GM21360 (cell line): ENCODE measurements around the gene RNASE12.
"Not testable (repeated sequence)": the region's sequence is repeated elsewhere in the genome, so short reads cannot be mapped to it uniquely, and the experiment has no call there.

ENCODE experiments used
- ATAC-seq: cut with Tn5 transposase; IDR thresholded peaks from one replicate; pipeline ENCODE4 v1.9.1; 2021; ENCODE audit warnings: mild to moderate bottlenecking, moderate library complexity; ENCODE audit not compliant: unreplicated experiment

RNASE12 gene

GRCh38 chr14:20583142-20583541 is 8.0 kb downstream of the RNASE12 start:
- ATAC-seq: no peak

- ATAC-seq: no peak
Observed at GRCh38 chr14:20580242-20580641, 10.9 kb downstream of the RNASE12 start.

GRCh38 chr14:20578784-20579502 is 12.2 kb downstream of the RNASE12 start:
- ATAC-seq: no peak

GRCh38 chr14:20578325-20578724 is 12.9 kb downstream of the RNASE12 start:
- ATAC-seq: no peak

- ATAC-seq: not testable (repeated sequence)
Observed at GRCh38 chr14:20572382-20572990, 18.7 kb downstream of the RNASE12 start.

DNA sequence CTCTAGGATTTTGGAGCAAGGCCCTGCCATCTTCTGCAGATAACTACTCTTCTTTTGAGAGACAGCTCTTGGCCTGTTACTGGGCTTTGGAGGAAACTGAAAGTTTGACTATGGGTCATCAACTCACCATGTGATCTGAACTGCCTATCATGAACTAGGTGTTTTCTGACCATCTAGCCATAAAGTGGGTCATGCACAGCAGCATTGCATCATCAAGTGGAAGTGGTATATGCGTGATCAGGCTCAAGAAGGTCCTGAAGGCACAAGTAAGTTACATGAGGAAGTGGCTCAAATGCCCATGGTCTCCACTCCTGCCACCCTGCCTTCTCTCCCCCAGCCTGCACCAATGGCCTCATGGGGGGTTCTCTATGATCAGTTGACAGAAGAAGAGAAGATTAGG is 20.5 kb downstream of the RNASE12 start:
- not testable (repeated sequence) for ATAC-seq

DNA sequence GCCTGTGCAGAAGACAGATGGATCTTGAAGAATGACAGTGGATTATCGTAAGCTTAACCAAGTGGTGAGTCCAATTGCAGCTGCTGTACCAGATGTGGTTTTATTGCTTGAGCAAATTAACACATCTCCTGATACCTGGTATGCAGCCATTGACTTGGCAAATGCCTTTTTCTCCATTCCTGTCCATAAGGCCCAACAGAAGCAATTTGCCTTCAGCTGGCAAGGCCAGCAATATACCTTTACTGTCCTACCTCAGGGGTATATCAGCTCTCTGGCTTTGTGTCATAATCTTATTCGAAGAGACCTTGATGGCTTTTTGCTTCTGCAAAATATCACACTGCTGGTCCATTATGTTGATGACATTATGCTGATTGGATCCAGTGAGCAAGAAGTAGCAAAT is 21.3 kb downstream of the RNASE12 start:
- ATAC-seq: not testable (repeated sequence)

DNA sequence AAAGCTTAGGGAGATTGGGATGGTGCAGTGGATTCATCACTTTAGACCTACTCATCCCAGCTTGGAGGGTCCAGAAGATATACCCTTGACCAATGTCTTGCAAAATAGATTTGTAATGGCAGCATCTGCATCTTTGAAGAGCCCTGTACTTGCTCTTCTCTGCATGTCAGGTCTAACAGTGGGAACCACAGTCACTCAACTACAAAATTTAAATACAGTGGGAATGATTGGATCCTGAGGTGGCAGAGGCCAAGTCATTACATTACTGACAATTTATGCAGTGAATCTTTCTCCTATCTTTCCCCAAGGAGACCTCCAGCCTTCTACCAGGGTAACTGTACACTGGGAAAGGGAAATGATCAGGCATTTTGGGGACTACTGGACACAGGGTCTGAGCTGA is 22.1 kb downstream of the RNASE12 start:
- ATAC-seq: no peak

- ATAC-seq: no peak
Observed at GRCh38 chr14:20568393-20568792, 22.8 kb downstream of the RNASE12 start.

DNA sequence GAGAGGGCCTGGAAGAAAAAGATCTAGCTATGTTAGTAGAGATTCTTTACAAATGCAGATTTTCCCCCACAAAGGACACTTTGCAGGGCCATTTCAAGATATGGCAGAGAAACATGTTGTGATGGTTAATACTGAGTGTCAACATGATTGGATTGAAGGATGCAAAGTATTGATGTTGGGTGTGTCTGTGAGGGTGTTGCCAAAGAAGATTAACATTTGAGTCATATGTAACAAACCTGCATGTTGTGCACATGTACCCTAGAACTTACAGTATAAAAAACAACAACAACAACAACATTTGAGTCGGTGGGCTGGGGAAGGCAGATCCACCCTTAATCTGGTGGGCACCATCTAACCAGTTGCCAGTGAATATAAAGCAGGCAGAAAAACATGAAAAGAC is 24.0 kb downstream of the RNASE12 start:
- ATAC-seq: not testable (repeated sequence)

DNA sequence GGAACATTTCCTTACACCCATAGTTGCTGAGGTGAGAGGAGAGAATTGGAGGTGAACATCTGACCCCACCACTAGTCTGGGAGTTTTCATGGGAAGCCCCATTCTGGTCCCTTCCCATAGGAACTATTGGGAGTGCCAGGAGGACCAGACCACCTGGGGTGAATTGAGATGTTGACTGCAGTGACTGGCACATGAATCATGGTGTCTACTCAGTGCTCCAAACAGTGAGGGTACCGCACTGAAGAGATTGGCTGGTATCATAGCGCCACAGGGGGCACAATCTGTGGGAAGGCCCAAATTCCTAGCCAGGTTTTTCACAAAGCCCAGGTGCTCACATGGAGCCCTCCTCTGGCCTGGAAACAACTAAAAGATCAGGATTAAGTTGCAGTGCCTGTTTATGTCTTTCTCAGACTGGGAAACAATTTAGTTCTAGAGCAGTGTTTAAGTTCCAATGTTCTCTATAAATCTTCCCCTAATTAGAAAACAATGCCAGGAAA is 26.6 kb downstream of the RNASE12 start:
- no peak for ATAC-seq

DNA sequence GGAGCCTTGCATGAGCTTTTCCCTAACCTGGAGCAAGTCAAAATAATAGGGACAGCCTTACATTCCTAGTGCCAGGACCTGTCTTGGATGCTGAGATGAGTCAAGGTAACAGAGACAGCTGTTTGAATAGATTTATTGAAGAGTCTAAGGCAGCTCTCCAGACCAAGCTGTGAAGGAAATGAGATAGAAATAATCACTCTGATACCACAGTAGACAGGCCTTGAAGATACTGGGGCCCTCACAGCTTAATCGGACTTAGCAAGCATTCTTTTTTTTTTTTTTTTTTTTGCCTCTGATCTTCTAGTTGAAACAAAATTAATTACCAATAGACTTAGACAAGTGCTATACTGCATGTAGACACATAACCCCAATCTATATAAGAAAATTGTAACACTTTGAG is 27.2 kb downstream of the RNASE12 start:
- no peak for ATAC-seq

GRCh38 chr14:20560961-20561360 is 30.2 kb downstream of the RNASE12 start, which contains the start of gene RNASE9:
Gene RNASE9 (minus strand): TSS chr14:20561047.
- ATAC-seq: no peak

GRCh38 chr14:20559461-20559904 is 31.7 kb downstream of the RNASE12 start:
- ATAC-seq: no peak

DNA sequence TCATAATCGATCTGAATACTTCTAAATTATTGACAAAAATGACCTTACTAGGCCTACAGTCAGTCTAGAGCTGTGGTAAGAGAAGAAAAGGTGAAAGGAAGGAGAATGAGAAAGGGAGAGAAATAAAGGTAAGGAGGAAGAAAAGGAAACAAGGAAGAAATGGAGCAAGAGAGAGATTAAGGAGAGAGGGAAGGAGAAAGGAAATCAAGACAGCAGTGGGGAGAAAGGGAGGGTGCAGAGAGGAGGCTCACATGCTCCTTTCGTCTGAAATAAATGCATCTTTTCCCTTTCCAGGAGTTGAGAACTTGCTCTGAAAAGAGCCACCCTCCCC is 34.0 kb downstream of the RNASE12 start:
- ATAC-seq: no peak

GRCh38 chr14:20556500-20557211 is 34.5 kb downstream of the RNASE12 start:
- no peak for ATAC-seq

GRCh38 chr14:20555845-20556244 is 35.3 kb downstream of the RNASE12 start:
- no peak for ATAC-seq

DNA sequence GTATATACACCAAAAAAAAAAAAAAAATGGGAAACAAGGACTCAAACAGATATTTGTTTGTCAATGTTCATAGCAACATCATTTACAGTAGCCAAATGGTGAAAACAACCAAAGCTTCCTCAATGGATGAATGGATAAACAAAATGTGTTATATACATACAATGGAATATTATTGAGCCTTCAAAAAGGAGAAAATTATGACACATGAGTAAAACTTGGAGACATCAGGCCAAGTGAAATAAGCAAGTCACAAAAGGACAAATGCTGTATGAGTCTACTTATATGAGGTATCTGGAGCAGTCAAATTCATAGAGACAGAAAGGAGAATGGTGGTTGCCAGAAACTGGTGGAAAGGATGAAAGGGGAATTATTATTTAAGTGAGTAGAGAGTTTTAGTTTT is 38.2 kb downstream of the RNASE12 start:
- no peak for ATAC-seq

- no peak for ATAC-seq
Observed at GRCh38 chr14:20551606-20552005, 39.6 kb downstream of the RNASE12 start.

DNA sequence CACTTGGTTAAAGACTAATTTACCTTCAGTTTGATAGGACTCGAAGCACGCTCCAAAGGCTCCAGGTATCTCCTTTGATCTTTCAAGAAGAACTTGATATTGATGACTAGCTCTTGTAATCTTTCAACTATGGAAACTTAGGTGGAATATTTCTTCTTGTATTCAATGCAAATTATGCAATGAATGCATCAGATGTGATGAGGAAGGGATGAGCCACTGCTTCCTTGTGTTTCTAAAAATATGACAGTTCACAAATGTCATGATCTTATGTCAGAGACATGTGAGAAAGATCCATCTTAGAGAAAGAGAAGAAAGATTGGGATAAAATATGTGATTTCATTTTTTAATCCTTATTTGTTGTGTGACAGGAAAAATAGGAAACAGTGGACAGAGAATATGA is 40.2 kb downstream of the RNASE12 start:
- no peak for ATAC-seq

DNA sequence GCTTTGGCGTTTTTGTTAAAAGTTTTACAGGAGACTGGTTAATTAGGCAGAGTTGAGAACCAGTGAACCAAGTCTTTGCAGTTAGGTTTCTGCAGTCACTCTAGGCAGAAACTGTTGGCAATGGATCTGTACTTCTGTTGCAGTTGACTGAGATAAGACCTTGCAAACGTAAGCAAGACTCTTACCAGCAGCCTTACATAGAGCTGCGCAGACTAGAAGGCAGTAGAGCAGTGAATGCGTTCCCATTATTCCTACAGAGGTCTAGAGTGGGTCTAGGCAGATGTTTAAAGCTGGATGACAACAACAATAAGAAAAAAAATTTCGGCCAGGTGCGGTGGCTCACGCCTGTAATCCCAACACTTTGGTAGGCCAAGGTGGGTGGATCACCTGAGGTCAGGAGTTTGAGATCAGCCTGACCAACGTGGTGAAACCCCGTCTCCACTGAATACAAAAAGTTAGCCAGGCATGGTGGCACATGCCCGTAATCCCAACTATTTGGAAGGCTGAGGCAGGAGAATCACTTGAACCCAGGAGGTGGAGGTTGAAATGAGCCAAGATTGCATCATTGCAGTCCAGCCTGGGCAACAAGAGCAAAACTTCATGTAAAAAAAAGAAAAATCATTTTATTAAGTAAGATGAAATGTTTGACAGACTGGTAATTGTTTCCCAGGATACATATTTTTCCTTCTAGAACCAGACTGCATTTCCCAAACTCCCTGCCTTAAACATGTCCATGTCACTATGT is 42.6 kb downstream of the RNASE12 start:
- no peak for ATAC-seq
